ENCODE results near the gene KCNV2.

The KCNV2 gene

DNA sequence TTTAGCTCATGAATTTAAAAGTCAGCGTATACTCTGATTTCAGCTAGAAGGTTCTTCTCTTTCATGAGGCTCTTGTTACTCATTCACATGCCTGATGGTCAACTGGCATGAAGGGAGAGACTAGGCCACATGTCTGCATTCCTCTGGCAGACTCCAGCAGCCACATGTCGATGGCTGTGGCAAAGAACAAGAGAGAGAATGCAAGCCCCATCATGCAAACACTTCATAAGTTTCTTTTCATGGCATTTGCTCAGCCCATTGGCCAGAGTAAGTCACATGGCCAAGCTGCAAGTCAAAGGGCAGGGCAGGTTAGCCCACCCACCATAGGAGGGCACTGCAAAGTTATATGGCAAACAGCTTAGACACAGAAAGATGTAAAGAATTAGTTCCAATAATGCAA lies 5.4 kb downstream of the KCNV2 start:
- DNase-seq: no peak

DNA sequence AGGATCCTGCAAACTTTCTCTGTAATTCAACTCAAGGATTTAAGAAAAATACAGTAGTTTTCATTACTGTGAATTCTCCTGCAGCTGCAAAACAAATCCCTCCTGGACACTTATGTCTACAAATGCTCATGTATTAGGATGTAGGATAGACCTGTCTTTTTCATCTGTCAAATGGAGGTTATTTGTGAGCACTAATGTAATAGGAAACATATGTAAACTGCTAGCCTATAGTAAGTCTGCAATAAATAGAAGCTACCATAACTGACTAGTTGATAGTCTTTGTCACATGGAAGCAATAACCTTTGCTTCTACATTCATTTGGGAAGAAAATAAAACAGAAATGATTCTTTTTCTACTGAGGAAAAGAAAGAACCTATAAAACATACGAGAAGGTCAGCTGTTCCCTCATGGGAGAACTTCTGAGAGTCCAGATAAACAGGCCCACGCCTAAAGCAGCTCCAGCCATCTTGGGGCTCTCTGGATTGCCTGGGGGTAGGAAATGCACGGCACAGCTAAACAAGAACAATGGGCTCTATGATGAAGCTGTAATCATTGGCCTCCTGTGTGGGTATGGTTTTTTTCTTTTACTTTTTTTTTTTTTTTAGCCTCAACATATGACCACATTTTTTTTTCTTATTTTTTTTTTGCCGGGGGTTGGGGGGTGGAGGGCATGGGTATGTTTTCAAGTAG lies 6.2 kb downstream of the KCNV2 start:
- DNase-seq: no peak

DNA sequence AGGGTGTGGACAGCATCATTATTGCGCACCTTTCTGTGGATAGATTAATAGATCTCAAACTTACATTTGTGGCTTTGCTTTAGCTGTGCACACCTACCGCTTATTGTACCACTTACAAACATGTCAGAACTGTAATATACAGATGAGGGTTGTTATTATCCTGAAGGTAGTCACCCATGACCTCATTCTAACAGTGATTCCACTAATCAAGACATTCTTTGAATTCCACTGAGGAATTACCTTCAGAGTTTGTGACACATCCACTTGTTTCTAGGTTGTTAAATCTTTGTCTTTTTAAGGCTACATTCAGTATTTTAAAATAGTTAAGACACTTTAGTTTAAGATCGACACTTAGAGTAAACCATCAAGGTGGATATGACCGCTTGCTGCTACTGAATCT lies 7.8 kb downstream of the KCNV2 start:
- no peak for DNase-seq

DNA sequence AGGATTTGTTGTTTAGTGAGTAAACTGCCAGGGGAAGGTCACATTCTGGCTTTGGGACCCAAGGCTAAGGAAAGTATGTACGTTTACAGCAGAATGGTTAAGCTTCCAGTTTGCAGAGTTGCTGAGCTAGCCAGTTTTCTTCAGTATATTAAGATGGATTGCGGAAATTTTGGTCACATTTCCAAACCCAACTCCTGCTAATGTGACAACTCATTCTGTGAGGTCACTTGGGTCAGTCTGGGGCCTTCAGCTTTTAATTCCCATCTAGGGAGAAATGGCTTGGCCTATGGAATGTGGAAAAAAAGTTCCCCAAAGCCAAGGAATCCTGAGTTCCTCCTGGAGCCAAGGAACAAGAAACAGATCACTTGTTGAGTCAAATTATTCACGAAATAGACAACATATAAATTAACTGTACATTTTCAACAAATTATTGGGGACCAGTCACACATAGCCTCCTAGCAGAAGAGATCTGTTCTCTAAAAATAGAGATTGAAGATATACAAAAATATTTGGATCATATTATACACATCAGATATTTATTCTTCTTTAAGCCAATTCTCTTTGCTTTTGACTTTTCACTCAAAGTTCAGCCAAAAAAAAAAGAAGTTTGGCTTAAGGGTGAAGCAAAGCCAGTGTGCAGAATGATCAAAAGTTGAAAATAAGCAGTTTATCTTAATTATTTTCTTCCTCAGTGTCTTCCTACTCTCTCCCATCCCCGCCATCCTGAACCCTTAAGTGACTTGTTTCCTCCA lies 8.8 kb downstream of the KCNV2 start:
- DNase-seq: no peak

DNA sequence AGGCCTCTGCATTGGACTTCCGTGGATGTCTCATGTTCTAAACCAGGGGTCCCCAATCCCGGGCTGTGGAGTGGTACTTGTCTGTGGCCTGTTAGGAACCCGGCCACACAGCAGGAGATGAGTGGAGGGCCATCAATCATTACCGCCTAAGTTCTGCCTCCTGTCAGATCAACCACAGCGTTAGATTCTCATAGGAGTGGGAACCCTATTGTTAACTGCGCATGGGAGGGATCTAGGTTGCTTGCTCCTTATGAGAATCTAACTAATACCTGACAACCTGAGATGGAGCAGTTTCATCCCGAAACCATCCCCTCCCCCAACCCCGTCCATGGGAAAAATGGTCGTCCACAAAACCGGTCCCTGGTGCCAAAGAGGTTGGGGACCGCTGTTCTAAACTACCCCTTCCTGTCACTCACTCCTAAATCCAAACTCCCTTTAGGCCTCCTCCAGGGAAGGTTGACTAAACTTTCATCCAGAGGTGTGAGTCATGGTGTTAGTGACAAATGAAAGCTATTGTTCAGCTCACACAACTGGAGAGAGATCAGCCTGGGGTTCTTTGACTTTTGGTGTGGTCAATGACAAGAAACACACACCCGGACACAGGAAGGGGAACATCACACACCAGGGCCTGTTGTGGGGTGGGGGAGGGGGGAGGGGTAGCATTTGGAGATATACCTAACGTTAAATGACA lies 9.5 kb downstream of the KCNV2 start:
- DNase-seq: no peak

DNA sequence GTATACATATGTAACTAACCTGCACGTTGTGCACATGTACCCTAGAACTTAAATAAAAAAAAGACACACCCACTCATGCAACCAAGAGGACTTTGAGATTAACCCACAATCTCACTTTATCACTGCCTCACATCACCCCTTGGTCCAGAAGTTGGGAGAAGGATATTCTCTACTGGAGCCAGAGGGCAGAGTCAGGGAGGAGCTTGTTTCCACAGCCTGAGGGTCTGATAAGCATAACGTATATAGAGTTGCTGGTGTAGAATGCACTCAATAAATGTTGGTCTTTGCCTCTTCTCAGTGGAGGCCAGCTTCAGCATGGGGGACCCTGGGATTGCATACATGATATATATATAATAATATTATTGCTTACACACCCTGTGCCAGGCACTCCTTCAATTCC lies 10.1 kb downstream of the KCNV2 start:
- no peak for DNase-seq

DNA sequence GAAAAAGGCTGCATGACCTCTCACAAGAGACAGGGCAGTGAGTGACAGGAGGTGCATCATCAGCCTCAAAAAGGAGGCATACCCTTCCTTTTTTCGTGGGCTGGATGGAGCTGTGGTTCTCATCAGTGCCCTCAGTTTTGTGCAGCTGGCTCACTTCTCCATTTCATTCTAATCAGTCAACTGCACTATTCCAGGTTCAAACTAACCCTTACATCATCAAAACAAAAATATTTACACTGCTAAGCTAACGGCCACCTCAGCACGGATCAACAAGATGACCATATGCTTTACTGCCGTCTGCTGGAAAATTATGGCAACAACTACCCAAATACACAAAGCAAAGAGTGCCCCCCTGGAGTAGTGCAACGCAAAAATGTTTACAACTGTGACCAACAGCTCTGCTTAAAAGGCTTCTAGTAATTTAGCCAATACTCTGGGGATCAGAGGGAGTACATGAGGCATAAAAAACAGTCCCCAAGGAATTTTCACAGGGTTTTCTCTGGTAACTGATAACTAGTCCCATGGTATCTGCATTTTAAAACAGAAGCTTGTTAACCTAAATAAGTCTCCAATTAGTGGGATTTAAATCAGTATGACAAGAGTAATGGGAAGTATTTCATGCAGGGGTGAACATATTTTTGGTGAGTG lies 10.8 kb downstream of the KCNV2 start:
- DNase-seq: peak; percentile 68

DNA sequence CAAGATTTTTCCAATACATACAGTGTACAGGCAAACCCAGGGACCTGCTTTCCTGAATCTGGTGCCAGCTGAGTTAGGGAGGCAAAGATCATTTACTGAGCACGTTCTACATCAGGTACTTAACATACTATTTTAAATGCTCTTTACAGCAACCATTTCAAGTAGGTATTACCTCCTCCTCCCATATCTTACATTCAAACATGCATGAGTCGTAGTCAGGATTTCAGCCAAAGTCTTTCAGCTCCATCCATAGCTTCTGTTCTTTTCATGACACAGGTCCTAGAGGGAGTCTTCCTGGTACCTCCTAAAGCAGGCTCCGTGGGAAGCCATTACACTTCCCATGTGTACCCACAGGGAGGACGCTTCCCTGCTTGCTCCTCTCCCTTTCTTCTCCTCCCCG lies 11.7 kb downstream of the KCNV2 start:
- DNase-seq: no peak

DNA sequence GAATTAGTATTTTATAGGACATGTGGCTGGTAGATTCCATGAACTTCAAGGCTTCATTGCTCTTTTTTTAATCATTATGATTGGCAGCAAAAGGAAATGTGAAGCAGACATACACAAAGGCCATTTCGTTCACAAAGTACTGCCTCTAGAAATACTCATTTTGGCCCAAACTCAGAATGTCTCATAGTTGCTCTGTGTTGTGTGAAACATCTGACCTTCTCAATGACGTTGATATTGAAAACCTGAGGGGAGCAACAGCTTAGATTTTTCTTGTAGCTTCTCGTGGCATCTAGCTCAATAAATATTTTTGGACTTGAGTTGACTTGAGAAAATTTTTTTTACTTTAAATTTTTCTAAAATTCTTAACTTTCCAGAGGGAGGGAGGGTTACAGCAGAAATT lies 12.4 kb downstream of the KCNV2 start:
- no peak for DNase-seq

DNA sequence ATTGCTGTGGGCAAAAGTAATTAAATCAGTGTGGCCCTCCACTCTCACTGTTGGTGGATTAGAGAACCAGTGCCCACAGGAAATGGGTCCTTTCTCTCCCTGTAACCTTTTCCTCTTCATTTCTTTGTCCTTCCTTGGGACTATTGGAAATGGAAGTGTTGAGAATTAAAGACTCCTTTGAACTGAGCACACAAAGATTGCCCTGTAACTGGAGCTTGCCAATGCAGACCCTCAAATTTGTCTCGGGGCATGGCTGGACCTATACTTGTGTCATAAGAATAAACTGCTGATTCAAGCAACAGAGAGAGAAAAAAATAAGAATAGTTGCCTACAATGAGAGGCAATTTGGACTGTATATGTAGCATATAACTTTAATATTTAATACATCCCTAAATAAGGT lies 13.7 kb downstream of the KCNV2 start:
- no peak for DNase-seq

DNA sequence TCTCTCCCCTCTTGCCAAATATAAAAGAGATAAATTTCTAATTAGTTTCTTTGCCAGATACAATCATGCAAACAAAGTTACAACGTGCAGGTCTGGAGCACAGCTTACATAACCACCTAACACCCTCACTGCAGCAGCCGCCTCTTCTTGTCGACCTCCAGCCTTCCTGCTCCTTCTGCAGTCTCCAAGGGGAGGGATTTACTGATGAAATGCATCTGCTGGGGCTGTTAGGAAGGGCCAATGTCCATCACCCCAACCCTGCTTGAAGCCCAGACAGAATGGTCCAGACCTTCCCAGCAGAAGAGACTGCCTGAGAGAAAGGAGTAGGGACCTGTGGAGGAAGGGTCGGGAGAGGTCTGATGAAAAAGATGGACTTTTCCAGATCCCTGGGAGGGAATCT lies 15.2 kb downstream of the KCNV2 start:
- no peak for DNase-seq

DNA sequence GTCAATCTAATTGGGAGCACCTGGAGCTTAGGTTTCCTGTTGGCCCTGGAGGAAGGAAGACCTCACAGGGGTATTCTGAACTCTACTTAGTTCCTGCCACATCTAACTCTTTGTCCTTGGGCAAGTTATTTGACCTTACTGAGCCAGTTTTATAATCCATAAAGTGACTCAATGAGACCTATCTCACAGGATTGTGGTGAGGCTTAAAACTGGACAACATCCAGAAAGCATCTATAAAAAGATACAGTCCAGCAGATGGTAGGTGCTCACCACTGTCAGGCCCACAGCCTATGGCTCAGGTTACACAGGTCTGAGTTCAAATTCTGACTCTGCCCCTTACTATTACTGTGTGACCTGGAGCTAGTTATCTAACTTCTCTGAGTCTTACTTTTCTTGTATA lies 23.3 kb downstream of the KCNV2 start:
- no peak for DNase-seq

DNA sequence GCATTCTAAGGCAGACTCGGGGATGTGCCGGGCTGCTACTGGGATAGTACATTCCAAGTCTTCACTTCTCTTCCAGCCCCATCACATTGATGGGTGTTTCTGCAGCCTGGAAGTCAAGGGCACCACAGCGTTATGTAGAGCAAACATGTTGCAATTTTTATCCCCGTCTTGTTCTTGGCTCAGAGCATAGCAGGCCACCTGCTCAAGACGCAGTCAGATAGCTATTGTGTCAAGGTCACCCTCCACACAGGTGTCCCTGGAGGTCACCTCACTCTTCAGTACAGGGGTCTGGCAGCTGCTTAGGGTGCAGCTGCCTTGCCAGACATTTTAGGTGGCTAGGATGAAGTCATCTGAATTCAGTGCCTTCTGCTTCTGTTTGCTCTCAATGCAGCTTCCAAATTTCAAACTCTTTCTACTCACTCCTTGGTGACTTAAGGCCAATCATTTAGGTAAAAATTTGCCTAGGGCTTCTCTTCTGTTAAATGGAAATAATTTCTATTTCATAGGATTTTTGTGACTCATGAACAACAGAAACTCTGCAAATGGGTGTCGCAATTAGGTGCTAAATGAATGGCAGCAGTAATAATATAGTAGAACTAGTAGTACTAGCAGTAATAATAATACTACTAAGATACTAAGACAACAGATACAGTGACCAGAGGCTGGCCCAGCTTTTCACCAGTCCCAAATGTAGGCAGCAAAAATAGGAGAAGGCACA lies 24.3 kb downstream of the KCNV2 start:
- DNase-seq: no peak

DNA sequence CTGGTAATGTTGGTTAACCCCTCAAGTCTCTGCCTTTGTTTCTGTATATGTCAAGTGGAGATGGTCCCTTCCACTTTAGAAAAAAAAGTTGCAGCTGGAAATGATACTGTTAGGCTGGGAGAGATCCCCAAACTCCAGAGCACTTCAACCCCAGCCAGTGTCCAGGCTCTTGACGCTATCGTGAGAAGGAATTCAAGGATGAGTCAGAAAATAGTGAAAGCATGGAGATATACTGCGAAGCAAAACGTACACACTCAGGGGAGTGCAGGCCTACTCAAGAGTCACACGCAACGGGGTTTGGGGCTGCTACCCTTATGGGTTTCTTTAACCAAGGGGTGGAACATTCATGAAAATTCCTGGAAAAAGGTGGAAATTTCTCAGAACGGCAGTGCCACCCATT lies 24.9 kb downstream of the KCNV2 start:
- no peak for DNase-seq

DNA sequence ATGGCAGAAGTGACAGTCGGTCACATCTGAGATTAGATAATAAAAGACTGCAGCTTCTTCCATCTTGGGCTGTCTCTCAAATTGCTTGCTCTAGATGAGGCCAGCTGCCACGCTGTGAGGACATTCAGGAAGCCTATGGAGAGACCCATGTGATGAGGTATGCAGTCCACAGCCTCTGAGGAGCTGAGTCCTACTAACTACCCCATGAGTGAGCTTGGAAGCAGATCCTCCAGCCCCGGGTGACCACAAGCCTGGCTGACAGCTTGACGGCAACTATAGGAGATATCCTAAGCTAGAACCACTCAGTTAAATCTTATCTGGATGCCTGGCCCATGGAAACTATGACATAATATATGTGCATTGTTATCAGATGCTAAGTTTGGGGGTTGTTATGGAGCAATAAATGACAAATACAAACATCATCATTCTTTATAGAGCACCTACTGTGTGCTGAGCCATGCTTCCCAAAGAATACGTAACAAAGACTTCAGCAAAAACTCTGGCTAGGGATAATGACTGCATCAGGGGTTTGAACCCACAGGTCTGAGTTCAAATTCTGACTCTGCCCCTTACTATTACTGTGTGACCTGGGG lies 26.7 kb downstream of the KCNV2 start:
- no peak for DNase-seq

DNA sequence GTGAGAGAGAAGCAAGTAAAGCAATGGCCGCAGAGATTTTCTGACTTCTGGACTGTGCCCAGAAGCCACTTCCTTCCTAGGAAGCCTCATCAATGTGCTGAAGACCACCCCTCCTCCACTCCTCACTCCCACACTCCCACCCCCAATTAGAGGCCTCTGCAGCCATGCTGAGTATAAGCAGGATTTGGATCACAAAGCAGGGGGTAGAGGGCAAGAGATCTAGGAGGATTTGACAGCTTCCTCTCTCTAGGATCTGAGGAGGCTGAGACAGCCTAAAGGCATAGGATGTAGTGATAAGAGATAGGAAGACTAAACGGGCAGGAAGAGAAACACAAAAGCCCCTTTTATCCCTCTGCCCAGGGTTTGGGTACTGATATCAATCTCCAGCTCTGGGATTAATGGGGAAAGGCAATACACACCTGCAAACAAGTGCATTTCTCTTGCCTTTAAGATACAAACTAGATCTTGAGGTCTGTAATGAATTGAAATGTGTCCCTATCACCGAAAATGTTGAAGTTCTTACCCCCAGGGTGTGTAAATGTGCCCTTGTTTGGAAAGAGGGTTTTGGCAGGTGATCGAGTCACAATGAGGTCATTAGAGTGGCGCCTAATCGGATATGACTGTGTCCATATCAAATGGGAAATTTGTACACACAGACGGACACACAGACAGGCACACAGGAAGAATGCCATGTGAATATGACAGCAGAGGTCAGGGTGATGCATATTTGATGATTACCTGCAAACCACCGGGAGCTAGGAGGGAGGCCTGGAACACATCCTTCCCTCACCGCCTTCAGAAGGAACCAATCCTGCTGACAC lies 28.5 kb downstream of the KCNV2 start:
- DNase-seq: no peak

DNA sequence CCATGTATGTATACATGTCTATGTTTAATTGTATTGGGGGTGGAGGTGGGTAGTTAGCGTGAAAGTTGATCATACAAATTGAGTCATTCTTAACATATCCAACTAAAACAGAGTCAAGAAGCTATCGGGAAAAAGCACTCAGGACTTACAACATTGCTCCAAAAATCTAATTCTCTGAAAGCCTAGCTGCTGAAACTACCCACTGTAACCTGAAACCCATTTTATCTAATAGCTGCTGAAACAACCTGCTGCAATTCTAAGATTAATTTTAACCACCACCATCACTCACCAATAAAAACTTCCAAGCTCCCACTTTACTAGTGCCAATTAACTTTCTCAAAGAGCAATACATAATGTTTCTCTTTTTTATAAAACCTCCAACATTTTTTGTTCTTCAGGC lies 32.2 kb downstream of the KCNV2 start:
- no peak for DNase-seq

DNA sequence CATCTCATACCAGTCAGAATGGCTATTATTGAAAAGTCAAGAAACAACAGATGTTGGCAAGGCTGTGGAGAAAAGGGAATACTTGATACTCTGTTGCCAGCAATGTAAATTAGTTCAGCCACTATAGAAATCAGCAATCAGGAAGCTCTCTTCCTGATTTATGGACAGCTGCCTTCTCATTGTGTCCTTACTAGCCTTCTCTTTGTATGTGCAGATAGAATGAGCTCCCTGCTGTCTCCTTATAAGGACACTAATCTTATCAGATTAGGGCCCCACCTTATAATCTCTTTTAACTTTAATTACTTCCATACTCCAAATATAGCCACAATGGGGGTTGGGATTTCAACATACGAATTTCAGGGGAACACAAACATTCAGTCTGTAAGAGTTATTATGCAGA lies 38.0 kb downstream of the KCNV2 start:
- DNase-seq: no peak

DNA sequence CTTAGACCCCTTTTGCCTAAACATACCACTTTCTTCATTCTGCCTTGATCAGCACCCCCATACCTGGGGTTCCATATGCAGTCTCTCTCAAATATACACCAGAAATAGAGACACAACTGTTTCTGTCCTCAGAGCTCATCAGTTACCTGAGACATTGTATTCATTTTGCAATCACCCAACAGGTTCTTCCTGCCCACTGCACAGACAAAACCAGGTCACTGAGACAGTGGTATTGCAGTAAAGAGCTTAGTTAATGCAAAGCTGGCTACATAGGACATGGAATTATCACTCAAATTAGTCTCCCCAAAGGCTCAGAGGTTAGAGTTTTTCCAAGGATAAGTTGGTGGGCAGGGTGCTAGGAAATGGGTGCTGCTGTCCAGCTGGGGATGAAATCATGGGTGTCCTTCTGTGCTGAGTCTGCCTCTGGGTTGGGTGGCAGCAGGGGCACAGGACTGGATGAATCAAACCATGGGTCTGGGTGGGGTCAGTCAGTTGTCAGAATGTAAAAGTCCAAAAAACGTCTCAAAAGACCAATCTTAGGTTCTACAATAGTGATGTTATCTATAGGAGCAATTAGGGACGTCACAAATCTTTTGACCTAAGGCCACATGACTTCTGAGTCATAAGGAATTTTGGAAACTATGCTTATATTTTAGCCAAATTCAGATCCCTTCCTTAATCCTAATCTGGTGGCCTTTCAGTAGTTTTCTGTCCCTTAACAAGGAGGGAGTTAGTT lies 41.0 kb downstream of the KCNV2 start:
- DNase-seq: no peak

DNA sequence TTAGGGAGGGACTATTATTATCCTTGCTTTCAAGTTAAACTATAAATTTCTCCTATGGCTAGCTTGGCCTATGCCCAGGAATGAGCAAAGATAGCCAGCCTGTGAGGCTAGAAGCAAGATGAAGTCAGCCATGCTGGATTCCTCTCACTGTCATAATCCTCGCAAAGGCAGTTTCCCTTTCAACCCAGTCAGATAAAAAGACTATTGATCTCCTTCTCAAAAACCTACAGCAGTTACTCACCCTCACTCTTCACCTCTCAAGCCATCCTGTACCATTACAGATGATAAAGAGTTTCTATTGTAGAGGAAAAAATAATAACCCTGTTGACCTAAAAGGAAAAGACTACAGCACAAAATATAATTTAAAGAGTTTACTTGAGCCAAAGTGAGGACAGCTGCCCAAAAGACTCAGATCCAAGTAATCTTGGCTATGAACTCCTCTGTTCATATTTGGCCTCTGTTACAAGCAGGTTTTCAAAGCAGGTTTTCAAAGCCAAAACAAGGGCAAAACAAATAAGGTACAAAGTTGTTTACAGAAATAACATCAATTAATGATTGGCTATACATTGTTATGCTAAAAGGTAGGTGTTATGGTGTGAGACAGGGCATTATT lies 41.7 kb downstream of the KCNV2 start:
- no peak for DNase-seq

DNA sequence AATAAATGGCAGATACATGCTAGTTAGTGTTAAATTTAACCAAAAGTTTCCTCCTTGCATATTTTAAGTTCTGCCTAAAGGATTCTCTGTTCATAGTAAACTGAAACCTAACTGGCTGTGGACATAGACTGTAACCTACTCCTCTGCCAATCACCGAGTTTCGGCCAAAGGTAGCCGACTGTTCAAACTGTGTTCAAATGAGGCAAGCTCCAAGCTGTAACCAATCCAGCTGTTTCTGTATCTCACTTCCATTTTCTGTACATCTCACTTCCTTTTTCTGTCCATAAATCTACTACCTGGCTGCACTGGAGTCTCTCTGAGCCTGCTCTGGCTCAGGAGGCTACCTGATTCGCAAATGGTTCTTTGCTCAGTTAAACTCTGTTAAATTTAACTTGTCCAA lies 44.1 kb downstream of the KCNV2 start:
- no peak for DNase-seq

Data from COR-L47 (cell line).